T-helper 9 cell (primary cell): ENCODE measurements around the gene CIAO3.

Experiments
- DNase-seq: peaks from one replicate; pipeline ENCODE4 v3.0.0-alpha.2; 2020

Gene CIAO3

GRCh38 chr16:687499-687898 lies 53.3 kb downstream of the CIAO3 start:
- no peak for DNase-seq

- no peak for DNase-seq
These were observed 54.1 kb downstream of the CIAO3 start for GRCh38 chr16:686459-687260.

DNA sequence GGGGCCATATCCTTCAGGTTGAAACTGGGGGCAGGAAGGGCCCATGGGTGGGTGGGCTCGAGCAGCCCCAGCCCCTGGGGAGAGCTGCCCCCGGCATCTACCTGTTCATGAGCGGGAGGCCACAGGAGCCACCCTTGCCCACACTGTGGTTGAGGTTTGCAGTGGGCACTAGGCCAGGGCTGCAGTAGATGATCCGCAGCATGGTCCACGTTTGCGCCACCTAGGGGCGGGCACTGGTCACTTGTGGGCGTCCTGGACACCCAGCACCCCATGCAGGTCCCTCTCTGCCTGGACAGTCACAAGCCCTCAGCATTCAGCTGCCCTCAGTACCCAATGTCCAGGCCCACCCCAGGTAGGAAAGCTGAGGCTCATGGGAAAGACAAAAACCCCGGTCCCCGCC lies 54.8 kb downstream of the CIAO3 start:
- no peak for DNase-seq

DNA sequence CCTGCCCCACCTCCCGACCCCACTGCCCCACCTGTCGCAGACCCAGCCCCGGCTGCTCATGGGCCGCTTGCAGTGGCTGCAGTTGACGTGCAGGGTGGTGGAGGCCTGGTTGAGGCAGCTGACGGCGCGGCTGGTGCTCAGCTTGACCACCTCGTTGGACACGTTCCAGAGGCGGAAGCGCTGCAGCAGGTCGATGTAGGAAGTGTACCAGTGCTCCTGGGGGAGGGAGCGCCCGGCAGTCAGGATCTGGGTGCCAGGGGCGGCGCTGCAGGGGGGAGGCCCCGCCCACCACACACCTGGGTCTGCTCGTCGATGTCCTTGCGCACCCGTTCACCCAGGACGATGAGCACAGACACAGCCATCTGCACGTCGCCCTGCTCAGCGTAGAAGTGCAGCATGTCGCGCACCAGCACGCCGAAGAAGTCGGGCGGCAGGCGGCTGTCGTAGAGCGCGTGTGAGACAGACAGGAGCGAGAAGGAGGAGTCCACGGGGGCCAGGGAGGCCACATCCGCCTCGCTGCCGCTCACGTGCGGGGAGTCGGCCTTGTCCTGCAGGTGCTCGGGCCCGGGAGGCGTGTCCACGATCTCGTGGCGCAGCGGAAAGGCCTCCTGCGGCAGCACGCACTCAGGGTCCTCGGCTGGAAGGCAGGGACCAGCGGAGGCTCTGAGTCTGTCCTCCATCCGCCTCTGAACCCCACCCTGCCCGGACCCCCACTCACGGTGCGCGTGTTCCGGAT lies 55.7 kb downstream of the CIAO3 start:
- DNase-seq: no peak

GRCh38 chr16:684071-684794 lies 56.6 kb downstream of the CIAO3 start, which contains the start of gene JMJD8:
Gene JMJD8 (minus strand): TSS chr16:684334. CDS start chr16:684319, 15 bp downstream.
- peak; percentile 94 for DNase-seq

- DNase-seq: no peak
These were observed 57.3 kb downstream of the CIAO3 start for GRCh38 chr16:683396-684070.

DNA sequence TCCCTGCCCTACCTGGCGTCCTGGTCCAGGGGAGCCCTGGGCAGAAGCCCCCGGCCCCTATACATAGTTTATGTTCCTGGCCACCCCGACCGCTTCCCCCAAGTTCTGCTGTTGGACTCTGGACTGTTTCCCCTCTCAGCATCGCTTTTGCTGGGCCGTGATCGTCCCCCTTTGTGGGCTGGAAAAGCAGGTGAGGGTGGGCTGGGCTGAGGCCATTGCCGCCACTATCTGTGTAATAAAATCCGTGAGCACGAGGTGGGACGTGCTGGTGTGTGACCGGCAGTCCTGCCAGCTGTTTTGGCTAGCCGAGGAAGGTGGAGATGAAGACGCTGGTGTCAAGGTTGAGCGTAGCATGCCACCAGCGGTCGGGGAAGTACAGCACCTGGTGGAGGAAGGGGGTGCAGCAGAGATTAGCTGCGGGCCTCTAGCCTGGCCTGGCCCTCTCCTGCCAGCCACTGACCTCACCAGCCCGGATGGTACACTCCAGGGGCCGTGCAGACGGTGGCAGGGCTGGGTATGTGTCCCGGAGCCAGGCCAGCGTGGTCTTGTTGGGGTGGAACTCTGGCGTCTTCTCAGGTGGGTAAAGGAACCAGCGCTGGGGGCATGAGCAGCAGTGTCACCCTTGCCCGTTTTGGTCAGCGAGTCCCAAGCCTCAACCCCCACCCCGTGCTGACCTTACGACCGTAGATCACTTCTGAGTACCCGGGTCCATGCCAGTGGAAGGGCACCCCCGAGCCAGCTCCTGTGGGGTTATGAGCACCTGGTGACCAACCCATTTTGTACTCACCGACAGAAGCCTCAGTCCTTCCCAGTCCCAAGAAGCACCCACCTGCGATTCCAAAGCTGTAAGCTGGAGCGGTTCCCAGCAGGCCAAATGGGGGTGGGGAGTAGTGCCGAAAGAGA lies 58.1 kb downstream of the CIAO3 start:
- no peak for DNase-seq

GRCh38 chr16:681746-682427 lies 58.9 kb downstream of the CIAO3 start:
- DNase-seq: no peak

DNA sequence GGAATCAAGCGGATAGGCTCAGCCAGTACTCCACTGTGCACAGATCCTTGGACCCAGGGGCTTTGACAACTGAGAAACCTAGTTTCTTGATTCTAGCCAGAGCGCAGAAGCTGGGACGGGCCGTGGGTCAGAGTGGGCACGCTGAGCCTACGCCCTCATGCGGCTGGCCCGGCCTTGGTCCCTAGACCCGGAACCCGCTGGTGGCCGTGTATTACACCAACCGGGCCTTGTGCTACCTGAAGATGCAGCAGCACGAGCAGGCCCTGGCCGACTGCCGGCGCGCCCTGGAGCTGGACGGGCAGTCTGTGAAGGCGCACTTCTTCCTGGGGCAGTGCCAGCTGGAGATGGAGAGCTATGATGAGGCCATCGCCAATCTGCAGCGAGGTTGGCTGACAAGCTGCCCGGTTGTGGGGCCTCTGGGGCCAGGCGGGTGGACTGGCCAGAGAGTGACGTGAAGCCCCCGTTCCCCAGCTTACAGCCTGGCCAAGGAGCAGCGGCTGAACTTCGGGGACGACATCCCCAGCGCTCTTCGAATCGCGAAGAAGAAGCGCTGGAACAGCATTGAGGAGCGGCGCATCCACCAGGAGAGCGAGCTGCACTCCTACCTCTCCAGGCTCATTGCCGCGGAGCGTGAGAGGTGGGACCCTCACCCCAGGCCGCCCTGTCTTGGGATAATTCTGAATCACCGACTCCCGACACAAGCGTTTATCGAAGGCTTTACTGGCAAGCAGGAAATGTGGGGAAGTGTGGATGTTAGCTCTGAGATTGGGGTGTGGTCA lies 59.6 kb downstream of the CIAO3 start:
- no peak for DNase-seq

- DNase-seq: no peak
These were observed 60.2 kb downstream of the CIAO3 start for GRCh38 chr16:680625-680945.

DNA sequence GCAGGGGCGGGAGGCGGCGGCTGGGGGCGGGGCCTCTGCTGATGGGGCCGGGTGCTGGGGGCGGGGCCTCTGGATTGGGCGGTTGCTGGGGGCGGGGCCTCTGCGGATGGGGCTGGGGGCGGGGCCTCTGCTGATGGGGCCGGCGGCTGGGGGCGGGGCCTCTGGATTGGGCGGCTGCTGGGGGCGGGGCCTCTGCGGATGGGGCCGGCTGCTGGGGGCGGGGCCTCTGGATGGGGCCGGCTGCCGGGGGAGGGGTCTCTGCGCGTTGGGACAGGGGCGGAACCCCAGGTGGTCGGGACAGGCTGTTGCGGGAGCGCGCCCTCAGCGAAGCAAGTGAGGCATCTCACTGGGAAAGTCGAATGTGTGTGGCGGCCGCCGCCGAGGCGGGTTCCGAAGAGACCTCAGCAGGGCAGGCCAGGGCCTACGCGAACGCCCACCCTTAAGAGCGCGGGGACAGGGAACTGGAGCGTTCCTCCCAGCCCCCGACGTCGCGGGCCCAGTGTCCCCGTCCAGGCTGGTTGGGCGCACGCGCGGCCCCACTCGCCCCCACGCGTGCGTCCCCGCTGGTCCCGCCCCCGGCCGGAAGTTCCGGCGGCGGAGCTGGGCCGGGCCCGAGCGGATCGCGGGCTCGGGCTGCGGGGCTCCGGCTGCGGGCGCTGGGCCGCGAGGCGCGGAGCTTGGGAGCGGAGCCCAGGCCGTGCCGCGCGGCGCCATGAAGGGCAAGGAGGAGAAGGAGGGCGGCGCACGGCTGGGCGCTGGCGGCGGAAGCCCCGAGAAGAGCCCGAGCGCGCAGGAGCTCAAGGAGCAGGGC lies 60.8 kb downstream of the CIAO3 start, which contains the start of gene STUB1:
TSS of gene STUB1 (plus strand) at position 597 of the 811 bp plus-strand sequence. CDS start at position 713, 116 bp downstream.
- DNase-seq: peak; percentile 91
